Measurements from ENCODE around the gene METTL15. TPM values are rescaled to one million over a fixed set of nuclear protein-coding genes. Genes with fewer than 3 reads are reported as not detected.
"Not testable (repeated sequence)": the region's sequence is repeated elsewhere in the genome, so short reads cannot be mapped to it uniquely, and the experiment has no call there.

Gene METTL15
- total and polyA plus RNA-seq, 8 donors, result 3.0 to 8.2 (median 5.5) TPM

GRCh38 chr11:28123151-28123581 is 15.0 kb downstream of the METTL15 start:
- TF ChIP-seq, protein P1, sequence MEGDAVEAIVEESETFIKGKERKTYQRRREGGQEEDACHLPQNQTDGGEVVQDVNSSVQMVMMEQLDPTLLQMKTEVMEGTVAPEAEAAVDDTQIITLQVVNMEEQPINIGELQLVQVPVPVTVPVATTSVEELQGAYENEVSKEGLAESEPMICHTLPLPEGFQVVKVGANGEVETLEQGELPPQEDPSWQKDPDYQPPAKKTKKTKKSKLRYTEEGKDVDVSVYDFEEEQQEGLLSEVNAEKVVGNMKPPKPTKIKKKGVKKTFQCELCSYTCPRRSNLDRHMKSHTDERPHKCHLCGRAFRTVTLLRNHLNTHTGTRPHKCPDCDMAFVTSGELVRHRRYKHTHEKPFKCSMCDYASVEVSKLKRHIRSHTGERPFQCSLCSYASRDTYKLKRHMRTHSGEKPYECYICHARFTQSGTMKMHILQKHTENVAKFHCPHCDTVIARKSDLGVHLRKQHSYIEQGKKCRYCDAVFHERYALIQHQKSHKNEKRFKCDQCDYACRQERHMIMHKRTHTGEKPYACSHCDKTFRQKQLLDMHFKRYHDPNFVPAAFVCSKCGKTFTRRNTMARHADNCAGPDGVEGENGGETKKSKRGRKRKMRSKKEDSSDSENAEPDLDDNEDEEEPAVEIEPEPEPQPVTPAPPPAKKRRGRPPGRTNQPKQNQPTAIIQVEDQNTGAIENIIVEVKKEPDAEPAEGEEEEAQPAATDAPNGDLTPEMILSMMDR (IDR thresholded peaks at IDR 0.05), result no peak
- Histone ChIP-seq H3K36me3 (no peaks in the 10 kb centered on the region), H3K9me3 (no peaks in the 10 kb centered on the region), H3K27ac (no peak overlapping the region), H3K4me3 (no peak overlapping the region), H3K27me3 (no peaks in the 10 kb centered on the region), H3K4me1 (no peaks in the 10 kb centered on the region)
- intact Hi-C loops (cut with DNase I), result no loop called here
- FAIRE-seq (no peak), ATAC-seq (no peak), DNase-seq (no peak)
- WGBS, 2 donors, result 87 to 91% methylated on average over 3 of the region's 3 CpGs

DNA sequence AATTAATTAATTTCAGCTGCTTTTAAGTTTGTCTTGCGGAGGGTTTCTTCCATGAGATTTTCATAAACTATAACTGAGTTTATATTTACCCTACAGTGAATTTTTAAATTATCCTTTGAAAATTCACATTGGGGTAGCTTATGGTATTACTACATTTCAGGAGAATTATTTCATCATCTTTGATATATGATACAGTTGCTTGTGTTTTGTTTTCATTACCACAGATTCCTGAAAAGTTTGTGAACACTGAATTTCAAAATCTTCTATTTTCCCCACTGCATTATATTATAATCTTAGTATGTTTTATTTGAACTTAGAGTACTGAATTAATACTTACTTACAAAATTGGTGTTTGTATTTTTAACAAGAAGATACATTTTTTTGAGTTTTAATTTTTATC is 24.4 kb downstream of the METTL15 start:
- no peak for FAIRE-seq
- Histone ChIP-seq H3K4me1 (no peaks in the 10 kb centered on the region), H3K9me3 (no peaks in the 10 kb centered on the region), H3K36me3 (no peaks in the 10 kb centered on the region), H3K4me3 (no peak overlapping the region), H3K27ac (no peak overlapping the region), H3K27me3 (no peaks in the 10 kb centered on the region)
- no peak for DNase-seq
- no peak for ATAC-seq
- TF ChIP-seq, protein P1 (IDR thresholded peaks at IDR 0.05), result no peak
- intact Hi-C loops (cut with DNase I), result no loop called here
- WGBS, 2 donors, result 51 to 96% methylated on average over 1 of the region's 1 CpG

GRCh38 chr11:28133146-28133545 is 25.0 kb downstream of the METTL15 start:
- 96 to 98% methylated on average over 3 of the region's 3 CpGs for WGBS, 2 donors
- no peaks in the 10 kb centered on the region for H3K4me1 ChIP-seq
- ATAC-seq, result no peak

GRCh38 chr11:28136157-28136556 is 28.0 kb downstream of the METTL15 start:
- H3K36me3 ChIP-seq; H3K4me3 ChIP-seq; intact Hi-C loops (cut with DNase I); H3K27ac ChIP-seq; H3K9me3 ChIP-seq; DNase-seq; FAIRE-seq; H3K4me1 ChIP-seq; H3K27me3 ChIP-seq; ATAC-seq: not testable (repeated sequence)
- WGBS, 2 donors, result 98% methylated on average over 4 of the region's 4 CpGs

More at GRCh38 chr11:28133146-28133545, 25.0 kb downstream of the METTL15 start:
- Histone ChIP-seq H3K9me3 (no peaks in the 10 kb centered on the region), H3K27me3 (no peaks in the 10 kb centered on the region), H3K4me3 (no peak overlapping the region), H3K36me3 (no peaks in the 10 kb centered on the region), H3K27ac (no peak overlapping the region)
- TF ChIP-seq, protein P1 (IDR thresholded peaks at IDR 0.05), result no peak
- FAIRE-seq, result no peak
- intact Hi-C loops (cut with DNase I), result no loop called here
- DNase-seq, result no peak

DNA sequence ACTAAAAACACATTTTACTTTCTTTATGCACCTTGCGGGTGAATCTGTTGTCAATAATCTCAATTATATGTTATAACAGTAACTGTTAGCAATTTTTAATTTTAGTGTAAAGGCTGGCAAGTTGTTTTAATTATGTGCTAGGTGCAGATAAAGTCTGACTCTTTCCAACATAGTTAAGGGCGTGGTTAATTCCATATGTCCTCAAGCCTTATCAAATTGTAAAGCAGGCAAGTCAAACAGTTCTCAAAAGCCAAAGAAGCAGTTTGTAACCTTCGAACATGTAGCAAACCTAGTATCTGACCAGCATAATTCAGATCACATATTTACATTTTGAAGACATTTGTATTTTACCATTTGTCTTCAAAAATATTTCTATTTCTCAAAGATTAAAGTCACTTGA is 29.2 kb downstream of the METTL15 start:
- Histone ChIP-seq H3K4me3 (no peak overlapping the region), H3K4me1 (no peaks in the 10 kb centered on the region), H3K36me3 (no peaks in the 10 kb centered on the region), H3K9me3 (peaks cover 0 to 3% (median 0%) of the 10 kb centered on the region in 4 donors), H3K27ac (no peak overlapping the region), H3K27me3 (no peaks in the 10 kb centered on the region)
- intact Hi-C loops (cut with DNase I), result no loop called here
- WGBS, 2 donors, result 99 to 100% methylated on average over 3 of the region's 3 CpGs
- TF ChIP-seq, protein P1 (IDR thresholded peaks at IDR 0.05), result no peak
- DNase-seq (no peak), FAIRE-seq (no peak), ATAC-seq (no peak)

All from pancreas (tissue), 10 donors.